NCI-H1092 treated with DMSO at 0.1 percent for 48 hours (cell line): ENCODE results near the gene ITM2C.
A peak's percentile ranks its signal among the peaks of the same experiment; 100 is the strongest.

Source experiments
- DNase-seq: peaks from one replicate; lab custom pipeline; 2025; lab: John Stamatoyannopoulos, UW

Gene ITM2C

GRCh38 chr2:230852113-230852512, 12.6 kb upstream of the ITM2C start:
- DNase-seq: no peak

DNA sequence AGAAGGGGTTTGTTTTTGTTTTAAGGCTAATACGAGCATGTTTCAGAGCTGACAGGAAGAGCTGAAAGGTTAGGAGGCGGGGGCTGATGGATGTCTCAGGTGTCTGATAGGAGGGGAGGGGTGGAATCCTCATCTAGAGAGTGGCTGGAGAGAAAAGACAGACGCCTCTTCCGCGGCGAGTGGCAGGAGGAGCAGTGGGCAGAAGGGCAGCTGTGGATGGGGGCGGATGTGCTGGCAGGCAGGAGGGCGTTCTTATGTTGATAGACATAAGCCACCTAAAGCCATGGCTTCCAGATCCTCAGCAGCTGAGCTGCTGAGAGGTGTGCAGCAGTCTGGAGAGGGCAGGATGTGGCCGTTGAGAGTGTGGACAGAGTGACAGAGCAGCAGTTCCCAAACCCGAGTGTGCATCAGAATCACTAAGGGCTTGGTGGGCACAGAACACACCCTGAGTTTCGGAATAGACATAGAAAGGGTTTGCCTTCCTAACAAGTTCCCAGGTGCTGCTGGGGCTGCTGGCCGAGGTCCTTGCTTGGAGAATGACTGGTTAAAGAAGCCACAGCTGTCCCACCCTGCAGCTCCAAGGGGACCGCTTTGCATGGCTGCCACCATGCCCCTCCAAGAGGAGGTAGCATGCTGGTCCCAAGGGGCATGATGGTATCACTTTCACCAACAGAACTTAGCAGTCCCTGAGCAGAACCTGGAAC, 3.0 kb upstream of the ITM2C start:
- no peak for DNase-seq

- no peak for DNase-seq
These were observed 2.5 kb upstream of the ITM2C start for GRCh38 chr2:230862292-230862691.

GRCh38 chr2:230863031-230863430, 1.7 kb upstream of the ITM2C start:
- DNase-seq: no peak

DNA sequence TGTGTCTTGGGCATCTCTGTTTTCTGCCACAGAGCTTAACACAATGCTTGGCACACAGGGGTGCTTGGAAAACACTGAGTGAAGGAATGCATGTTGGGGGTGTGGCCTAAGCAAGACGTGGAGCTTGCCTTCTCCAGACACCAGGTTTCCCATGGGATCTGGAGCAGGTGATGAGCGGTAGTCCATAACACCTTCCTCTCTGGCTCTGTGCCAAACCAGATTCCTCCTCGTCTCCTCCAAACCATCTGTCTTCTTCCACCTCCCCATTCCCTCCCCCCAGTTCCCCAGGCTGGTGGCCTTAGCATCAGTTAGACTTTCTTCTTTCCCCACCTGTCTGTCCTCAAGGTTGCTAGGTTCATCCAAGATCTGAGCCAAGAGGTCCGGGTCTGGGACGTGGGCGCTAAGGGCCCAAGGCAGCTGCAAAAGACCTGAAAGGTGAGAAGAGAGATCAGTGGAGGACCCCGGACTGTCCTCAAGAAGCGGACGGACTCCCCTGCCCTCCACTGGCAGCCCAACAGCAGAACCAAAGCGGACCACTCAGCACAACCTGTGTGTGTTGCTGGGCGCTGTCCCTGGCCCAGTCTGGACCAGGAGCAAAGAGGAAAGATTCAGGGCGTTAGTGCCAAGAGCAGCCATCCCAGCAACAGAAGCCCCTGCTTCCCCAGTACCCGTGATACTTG, 1.2 kb upstream of the ITM2C start:
- DNase-seq: no peak

GRCh38 chr2:230864122-230864604, 579 bp upstream of the ITM2C start:
- no peak for DNase-seq

DNA sequence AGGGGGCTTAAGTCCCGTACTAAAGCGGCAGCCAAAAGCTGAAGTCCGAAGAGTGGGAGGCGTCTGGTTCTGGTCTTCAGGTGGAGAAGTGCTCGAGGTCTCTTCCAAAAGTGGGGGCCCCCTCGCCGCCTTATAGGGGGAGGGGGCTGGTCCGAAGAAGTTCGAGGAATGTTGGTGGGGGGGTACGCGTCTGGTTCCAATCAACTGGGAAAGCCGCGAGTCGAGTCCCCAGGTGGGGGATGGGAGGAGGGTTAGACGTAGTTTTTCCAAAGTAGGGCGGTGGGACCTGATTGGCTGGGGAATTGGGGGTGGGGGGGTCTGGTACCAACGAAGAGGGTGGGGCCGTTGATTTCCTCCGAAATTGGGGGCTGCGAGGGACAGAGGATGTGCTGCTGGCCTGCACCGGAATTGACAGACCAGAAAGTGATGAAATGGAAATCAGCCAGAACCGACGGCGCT, 594 bp downstream of the ITM2C start:
- DNase-seq: no peak

GRCh38 chr2:230865766-230866755, 1.3 kb downstream of the ITM2C start:
- no peak for DNase-seq

GRCh38 chr2:230866756-230867523, 2.2 kb downstream of the ITM2C start:
- DNase-seq: no peak

- peak; percentile 10 for DNase-seq
These were observed 3.6 kb downstream of the ITM2C start for GRCh38 chr2:230868161-230868946.

- no peak for DNase-seq
These were observed 4.5 kb downstream of the ITM2C start for GRCh38 chr2:230868947-230869913.

DNA sequence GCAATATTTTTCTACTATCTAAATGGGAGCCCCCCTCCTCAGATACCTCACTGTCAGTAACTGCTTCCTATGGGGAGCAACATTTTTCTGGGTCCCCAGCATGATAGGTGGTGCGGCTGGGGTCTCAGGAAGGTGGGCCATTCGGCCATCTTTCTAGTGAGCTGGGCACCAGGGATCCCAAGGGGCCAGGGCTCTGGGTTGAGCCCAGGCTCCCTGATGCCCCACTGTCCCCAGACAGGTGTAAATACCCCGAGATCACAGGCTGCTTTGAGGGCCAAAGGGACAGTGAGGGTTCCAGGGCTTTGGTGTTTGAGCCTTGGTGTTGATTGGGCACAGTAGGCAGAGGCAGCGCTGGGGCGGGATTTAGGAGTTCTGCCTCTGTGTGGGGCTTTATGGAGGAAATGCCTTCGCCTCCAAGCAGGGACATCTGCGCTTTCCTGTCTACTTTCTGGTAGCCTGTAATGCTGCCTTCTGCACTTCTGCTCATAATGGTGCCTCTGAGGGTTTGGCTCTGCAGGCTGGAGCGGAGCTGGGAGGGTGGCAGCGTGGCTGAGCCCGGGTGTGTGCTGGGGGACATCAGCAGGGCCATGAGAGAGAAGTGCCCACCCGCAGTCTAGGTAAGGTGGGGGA, 5.3 kb downstream of the ITM2C start:
- DNase-seq: no peak

DNA sequence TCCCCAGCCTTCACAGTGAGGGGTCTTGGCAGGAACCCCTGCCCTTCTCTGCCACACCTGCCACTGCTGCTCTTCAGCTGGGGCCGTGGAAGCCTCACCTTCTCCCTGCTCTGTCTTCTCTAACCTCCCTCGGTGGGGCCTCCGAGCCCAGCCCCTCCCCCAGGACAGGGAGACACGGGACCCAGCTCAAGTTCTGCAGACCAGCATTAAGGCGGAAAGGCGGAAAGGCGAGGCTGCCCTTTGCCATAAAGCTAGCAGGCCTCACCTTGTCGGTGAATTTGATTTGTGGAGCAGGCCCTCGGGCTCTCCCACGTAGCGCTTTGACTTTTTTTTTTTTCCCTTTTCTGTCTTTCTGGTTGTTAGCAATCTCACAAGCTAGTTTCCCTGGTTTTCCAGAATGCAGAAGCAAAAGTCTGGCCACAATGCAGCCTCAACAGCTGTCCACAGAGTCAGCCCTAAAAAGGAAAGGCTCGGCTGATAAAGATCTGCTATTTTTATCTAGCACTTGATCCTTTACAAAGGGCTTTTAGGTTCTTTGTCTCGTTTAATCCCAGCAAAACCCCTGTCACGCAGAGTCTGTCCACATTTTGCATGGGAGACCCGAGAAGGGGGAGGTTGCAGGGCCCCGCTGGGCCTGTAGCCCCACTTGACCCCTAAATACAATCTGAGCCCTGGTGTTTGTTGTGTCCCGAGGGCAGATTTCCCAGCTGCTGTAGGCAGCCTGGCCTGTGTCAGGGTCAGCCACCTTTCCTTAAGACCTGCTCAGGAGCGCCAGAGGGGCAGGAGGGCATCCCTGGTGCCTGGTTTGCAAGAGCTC, 6.0 kb downstream of the ITM2C start:
- DNase-seq: no peak

DNA sequence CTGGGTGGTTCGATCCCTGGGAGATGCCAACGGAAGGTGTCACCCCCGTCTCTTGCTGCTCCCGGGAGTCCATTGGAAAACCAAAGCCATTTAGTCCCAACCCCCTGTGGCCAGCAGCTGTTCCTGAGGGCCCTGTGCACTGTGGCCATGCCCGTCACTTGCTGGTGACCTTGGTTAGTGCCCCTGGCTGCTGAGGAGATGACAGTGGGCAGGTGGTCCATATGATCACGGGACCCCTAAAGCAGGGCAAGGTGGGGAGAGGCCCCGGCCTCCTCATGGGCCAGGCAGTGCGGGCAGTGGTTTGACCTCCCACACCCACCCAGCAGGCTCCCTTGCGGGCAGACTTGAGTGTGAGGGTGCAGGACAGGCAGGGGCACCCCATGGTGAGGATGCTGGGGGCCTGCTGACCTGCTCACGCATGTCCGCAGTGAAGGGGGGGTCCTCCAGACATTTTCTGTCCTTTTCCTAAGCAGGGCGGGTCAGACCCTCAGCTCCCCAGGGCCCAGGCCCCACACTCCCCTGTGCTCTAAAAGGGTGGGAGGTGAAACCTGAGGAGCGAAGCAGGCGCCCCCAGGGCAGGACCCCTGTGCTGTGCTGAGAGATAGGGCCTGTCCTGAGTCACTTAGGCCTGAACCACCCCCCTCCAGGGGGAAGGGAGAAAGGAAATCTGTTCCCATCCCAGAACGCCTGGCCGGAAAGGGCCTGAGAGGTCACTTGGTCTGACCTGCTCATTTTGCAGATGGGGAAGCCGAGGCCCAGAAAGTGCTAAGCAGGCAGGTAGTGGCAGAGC, 6.8 kb downstream of the ITM2C start:
- no peak for DNase-seq

- no peak for DNase-seq
These were observed 7.6 kb downstream of the ITM2C start for GRCh38 chr2:230872151-230872967.

DNA sequence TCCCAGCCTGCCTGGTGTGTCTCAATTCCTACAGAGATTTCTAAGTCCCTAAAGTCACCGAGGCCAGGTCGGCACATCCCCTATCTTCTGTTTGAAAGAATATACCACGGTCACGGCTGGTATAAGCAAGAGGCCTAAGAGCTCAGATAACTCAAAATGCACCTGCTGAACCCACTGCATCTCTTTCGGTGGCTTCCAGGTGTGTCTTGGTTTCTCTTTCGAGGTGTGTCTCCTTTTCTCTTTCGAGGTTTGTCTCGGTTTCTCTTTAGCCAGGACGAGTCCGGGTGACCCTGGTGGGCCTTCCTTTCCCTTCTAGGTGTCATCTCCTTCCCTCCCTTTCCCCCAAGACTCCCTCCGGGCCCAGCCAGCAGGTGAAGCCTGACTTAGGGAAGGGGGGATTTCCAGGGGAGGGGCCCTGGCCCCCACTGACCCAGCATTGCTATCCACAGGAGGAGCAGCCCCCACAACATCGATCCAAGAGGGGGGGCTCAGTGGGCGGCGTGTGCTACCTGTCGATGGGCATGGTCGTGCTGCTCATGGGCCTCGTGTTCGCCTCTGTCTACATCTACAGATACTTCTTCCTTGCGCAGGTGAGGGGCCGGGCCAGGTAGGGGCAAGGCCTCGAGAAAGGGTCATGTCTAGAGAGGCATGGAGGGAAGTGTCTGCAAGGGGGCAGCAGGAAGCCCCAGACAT, 8.4 kb downstream of the ITM2C start:
- no peak for DNase-seq
